K562 (cell line): Measurements from ENCODE around the gene MYADML2. TPM values are rescaled to one million over a fixed set of nuclear protein-coding genes. Genes with fewer than 3 reads are reported as not detected.

ENCODE experiments used
- ARNT ChIP-seq, 2 experiments: fragments of 450-650 bp; IDR thresholded peaks; 2 replicates each; pipeline ENCODE4 v1.6.1; 2016; ENCODE audit warnings: mild to moderate bottlenecking in 1 of 2
- BACH1 ChIP-seq: fragments of 200-800 bp; sonication (Bioruptor generic); IDR thresholded peaks from 2 replicates; pipeline ENCODE4 v1.6.1; 2016; ENCODE audit warnings: missing genetic modification characterization, missing compliant biosample characterization
- CEBPB ChIP-seq: fragments of 450-650 bp; IDR thresholded peaks from 2 replicates; pipeline ENCODE4 v1.6.1; 2016; ENCODE audit warnings: missing genetic modification characterization, missing compliant biosample characterization
- ETV6 ChIP-seq, 3 experiments: fragments of 150-350 bp in 1 of 3; sonication (generic) in 1 of 3; formaldehyde crosslinking in 1 of 3; IDR thresholded peaks; 2 replicates each; pipeline versions ENCODE4 v1.6.1 to v1.8.0; 2014 to 2022; ENCODE audit warnings: borderline replicate concordance in 2 of 3, low read depth in 2 of 3, antibody characterized with exemption in 1 of 3, low read length in 1 of 3, mild to moderate bottlenecking in 1 of 3, missing genetic modification reagents in 1 of 3
- EZH2 ChIP-seq: IDR thresholded peaks from 2 replicates; pipeline ENCODE4 v1.6.1; 2012; ENCODE audit warnings: low read depth, mild to moderate bottlenecking, inconsistent platforms, low read length, borderline replicate concordance
- HDAC2 ChIP-seq: fragments of 450-650 bp; IDR thresholded peaks from 2 replicates; pipeline ENCODE4 v1.6.1; 2016; ENCODE audit warnings: mild to moderate bottlenecking
- KLF6 ChIP-seq: fragments of 250-450 bp; sonication (Bioruptor Pico); IDR thresholded peaks from 2 replicates; pipeline ENCODE4 v1.4.0; 2020; ENCODE audit warnings: mild to moderate bottlenecking, moderate library complexity, borderline replicate concordance
- MAZ ChIP-seq, 2 experiments: fragments of 450-650 bp in 1 of 2; sonication (generic) in 1 of 2; formaldehyde crosslinking; IDR thresholded peaks in 1 of 2; conservative IDR thresholded peaks in 1 of 2; 2 replicates each; pipeline versions ENCODE4 v1.4.0 to v1.5.0; 2020; ENCODE audit warnings: mild to moderate bottlenecking in 1 of 2, missing genetic modification reagents in 1 of 2
- SOX6 ChIP-seq: fragments of 450-650 bp; IDR thresholded peaks from 2 replicates; pipeline ENCODE4 v1.6.1; 2014; ENCODE audit warnings: mild to moderate bottlenecking
- ZNF586 ChIP-seq: fragments of 450-650 bp; formaldehyde crosslinking; conservative IDR thresholded peaks from 2 replicates; pipeline ENCODE4 v1.4.0; 2020; ENCODE audit warnings: mild to moderate bottlenecking, moderate library complexity
- ZNF699 ChIP-seq: fragments of 250-450 bp; sonication (Bioruptor Pico); IDR thresholded peaks from 2 replicates; pipeline ENCODE4 v1.8.0; 2021; ENCODE audit warnings: mild to moderate bottlenecking, moderate library complexity; ENCODE audit not compliant: insufficient replicate concordance
- polyA plus RNA-seq, 8 experiments: library from polyadenylated mRNA; depleted of rRNA in 4 of 8; stranded (reverse) in 5 of 8; unstranded in 3 of 8; fragments of >200 nt; fragmentation: Nextera tagmentation in 2 of 8; fragmentation: Illumina TruSeq in 1 of 8; extraction: Ambion mirVana in 2 of 8; extraction: Trizol in 1 of 8; gene quantifications; 2 replicates each; pipeline versions ENCODE4 v1.2.1 to v1.2.3, GENCODE V29; 2011 to 2014; ENCODE audit warnings: inconsistent platforms in 1 of 8, missing spikeins in 1 of 8
- total RNA-seq, 7 experiments: library from RNA; depleted of rRNA in 6 of 7; stranded (reverse); fragments of >200 nt in 6 of 7; fragmentation: Illumina TruSeq in 2 of 7; extraction: Trizol in 2 of 7; gene quantifications; 2 replicates each; pipeline versions ENCODE4 v1.2.1 to v1.2.3, GENCODE V29; 2011 to 2021; ENCODE audit warnings: low replicate concordance in 1 of 7
- TF ChIP-seq, protein P1 (sequence below): fragments of 200-800 bp; sonication (Bioruptor generic); IDR thresholded peaks from 2 replicates; pipeline ENCODE4 v1.6.1; 2016; ENCODE audit warnings: missing genetic modification characterization, missing compliant biosample characterization

The MYADML2 gene
- total and polyA plus RNA-seq, 9 of the 15 experiments (the other 6 are each of a cell fraction or from before 2014, with no cell fraction given): not detected

- peak; percentile 60 to 76; a peak in 3 of 4 replicates for TF ChIP-seq MAZ (CRISPR knock-in tag; conservative IDR thresholded peaks at IDR 0.05 in 1 of 2, IDR thresholded peaks at IDR 0.05 in 1 of 2)
- TF ChIP-seq SOX6: peak; percentile 14; the same call in 1 of the 2 replicates
- no peak for TF ChIP-seq ZNF586 (CRISPR knock-in tag)
- TF ChIP-seq BACH1 (tag): no peak
- no peak for TF ChIP-seq EZH2
- TF ChIP-seq ARNT (IDR thresholded peaks at IDR 0.05): no peak
- TF ChIP-seq, protein P1, sequence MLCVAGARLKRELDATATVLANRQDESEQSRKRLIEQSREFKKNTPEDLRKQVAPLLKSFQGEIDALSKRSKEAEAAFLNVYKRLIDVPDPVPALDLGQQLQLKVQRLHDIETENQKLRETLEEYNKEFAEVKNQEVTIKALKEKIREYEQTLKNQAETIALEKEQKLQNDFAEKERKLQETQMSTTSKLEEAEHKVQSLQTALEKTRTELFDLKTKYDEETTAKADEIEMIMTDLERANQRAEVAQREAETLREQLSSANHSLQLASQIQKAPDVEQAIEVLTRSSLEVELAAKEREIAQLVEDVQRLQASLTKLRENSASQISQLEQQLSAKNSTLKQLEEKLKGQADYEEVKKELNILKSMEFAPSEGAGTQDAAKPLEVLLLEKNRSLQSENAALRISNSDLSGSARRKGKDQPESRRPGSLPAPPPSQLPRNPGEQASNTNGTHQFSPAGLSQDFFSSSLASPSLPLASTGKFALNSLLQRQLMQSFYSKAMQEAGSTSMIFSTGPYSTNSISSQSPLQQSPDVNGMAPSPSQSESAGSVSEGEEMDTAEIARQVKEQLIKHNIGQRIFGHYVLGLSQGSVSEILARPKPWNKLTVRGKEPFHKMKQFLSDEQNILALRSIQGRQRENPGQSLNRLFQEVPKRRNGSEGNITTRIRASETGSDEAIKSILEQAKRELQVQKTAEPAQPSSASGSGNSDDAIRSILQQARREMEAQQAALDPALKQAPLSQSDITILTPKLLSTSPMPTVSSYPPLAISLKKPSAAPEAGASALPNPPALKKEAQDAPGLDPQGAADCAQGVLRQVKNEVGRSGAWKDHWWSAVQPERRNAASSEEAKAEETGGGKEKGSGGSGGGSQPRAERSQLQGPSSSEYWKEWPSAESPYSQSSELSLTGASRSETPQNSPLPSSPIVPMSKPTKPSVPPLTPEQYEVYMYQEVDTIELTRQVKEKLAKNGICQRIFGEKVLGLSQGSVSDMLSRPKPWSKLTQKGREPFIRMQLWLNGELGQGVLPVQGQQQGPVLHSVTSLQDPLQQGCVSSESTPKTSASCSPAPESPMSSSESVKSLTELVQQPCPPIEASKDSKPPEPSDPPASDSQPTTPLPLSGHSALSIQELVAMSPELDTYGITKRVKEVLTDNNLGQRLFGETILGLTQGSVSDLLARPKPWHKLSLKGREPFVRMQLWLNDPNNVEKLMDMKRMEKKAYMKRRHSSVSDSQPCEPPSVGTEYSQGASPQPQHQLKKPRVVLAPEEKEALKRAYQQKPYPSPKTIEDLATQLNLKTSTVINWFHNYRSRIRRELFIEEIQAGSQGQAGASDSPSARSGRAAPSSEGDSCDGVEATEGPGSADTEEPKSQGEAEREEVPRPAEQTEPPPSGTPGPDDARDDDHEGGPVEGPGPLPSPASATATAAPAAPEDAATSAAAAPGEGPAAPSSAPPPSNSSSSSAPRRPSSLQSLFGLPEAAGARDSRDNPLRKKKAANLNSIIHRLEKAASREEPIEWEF (CRISPR knock-in tag): no peak
- TF ChIP-seq CEBPB (tag): 0 out of 2 replicates have a peak, but pooled peaks have one; percentile 8
- no peak for TF ChIP-seq KLF6 (CRISPR knock-in tag)
- TF ChIP-seq ETV6 (IDR thresholded peaks at IDR 0.05; ENCODE audit: borderline replicate concordance in 1 of 2, low read depth in 2 of 2, low read length in 1 of 2): no peak
- 0 out of 2 replicates have a peak, but pooled peaks have one; percentile 55 for TF ChIP-seq ETV6 (CRISPR knock-in tag; IDR thresholded peaks at IDR 0.05; ENCODE audit: borderline replicate concordance)
- TF ChIP-seq ZNF699: no peak
- TF ChIP-seq HDAC2: 0 out of 2 replicates have a peak, but pooled peaks have one; percentile 22
These were observed 19.1 kb downstream of the MYADML2 start, which contains the start of gene MAFG (continued) for GRCh38 chr17:81927653-81928543.
